G401 (cell line): ENCODE results near the gene MPRIP. TPM values are rescaled to one million over a fixed set of nuclear protein-coding genes. Genes with fewer than 3 reads are reported as not detected.
"Not testable (repeated sequence)": the region's sequence is repeated elsewhere in the genome, so short reads cannot be mapped to it uniquely, and the experiment has no call there.

Source experiments
- DNase-seq: peaks from one replicate; pipeline ENCODE4 v3.0.0-alpha.2; 2015; ENCODE audit warnings: low spot score
- in situ Hi-C: cut with HindIII; loops from 2 replicates; pipeline ENCODE4 v1.10.0; 2016; ENCODE audit warnings: low sequenced_read_pairs, mixed read lengths
- total RNA-seq: library from RNA; depleted of rRNA; stranded (reverse); fragments of >200 nt; shearing (Covaris generic); gene quantifications from 2 replicates; pipeline ENCODE4 v1.2.3, GENCODE V29; 2014; rRNA removed

MPRIP gene
- total RNA-seq: 59.5 and 97.1 TPM in 2 replicates

- DNase-seq: no peak
- in situ Hi-C loops: no loop called here
Measured at GRCh38 chr17:17042384-17042736, at the start of gene MPRIP. TSS of gene MPRIP (plus strand) at chr17:17042457. CDS start at chr17:17042849, 392 bp downstream.

GRCh38 chr17:16994631-16995030, 47.6 kb upstream of the MPRIP start:
- no peak for DNase-seq
- in situ Hi-C loops: no loop called here

GRCh38 chr17:16995930-16996329, 46.3 kb upstream of the MPRIP start:
- in situ Hi-C loops: no loop called here
- DNase-seq: no peak

GRCh38 chr17:16996726-16997125, 45.5 kb upstream of the MPRIP start:
- in situ Hi-C loops, DNase-seq: not testable (repeated sequence)

GRCh38 chr17:16997514-16998429, 44.5 kb upstream of the MPRIP start:
- in situ Hi-C loops: no loop called here
- no peak for DNase-seq

GRCh38 chr17:16999931-17000625, 42.2 kb upstream of the MPRIP start:
- DNase-seq: no peak
- in situ Hi-C loops: no loop called here

- DNase-seq: no peak
- in situ Hi-C loops: no loop called here
Measured at GRCh38 chr17:17001076-17001777, 41.0 kb upstream of the MPRIP start.

- DNase-seq: peak; percentile 75
- in situ Hi-C loops: no loop called here
Measured at GRCh38 chr17:17001874-17002520, 40.3 kb upstream of the MPRIP start.

GRCh38 chr17:17002731-17003715, 39.2 kb upstream of the MPRIP start:
- in situ Hi-C loops, DNase-seq: not testable (repeated sequence)

- no peak for DNase-seq
- in situ Hi-C loops: no loop called here
Measured at GRCh38 chr17:17004251-17004996, 37.8 kb upstream of the MPRIP start.

- DNase-seq, in situ Hi-C loops: not testable (repeated sequence)
Measured at GRCh38 chr17:17004997-17005614, 37.2 kb upstream of the MPRIP start.

- in situ Hi-C loops, DNase-seq: not testable (repeated sequence)
Measured at GRCh38 chr17:17007891-17008290, 34.4 kb upstream of the MPRIP start.

- in situ Hi-C loops, DNase-seq: not testable (repeated sequence)
Measured at GRCh38 chr17:17008621-17009397, 33.4 kb upstream of the MPRIP start.

- DNase-seq, in situ Hi-C loops: not testable (repeated sequence)
Measured at GRCh38 chr17:17009972-17010371, 32.3 kb upstream of the MPRIP start.

- DNase-seq, in situ Hi-C loops: not testable (repeated sequence)
Measured at GRCh38 chr17:17010545-17011034, 31.7 kb upstream of the MPRIP start.
